ENCODE measurements around the gene PDHB. TPM values are rescaled to one million over a fixed set of nuclear protein-coding genes. Genes with fewer than 3 reads are reported as not detected.

The PDHB gene
- total RNA-seq, 1 donor from 2014 or later: 76.1 TPM

GRCh38 chr3:58466899-58467563 lies 33.4 kb upstream of the PDHB start:
- Histone ChIP-seq H3K27me3 (no peaks in the 10 kb centered on the region), H3K27ac (no peak overlapping the region), H3K4me3 (no peak overlapping the region), H3K4me1 (peaks cover 32% of the 10 kb centered on the region), H3K9me3 (no peaks in the 10 kb centered on the region), H3K36me3 (no peaks in the 10 kb centered on the region)
- TF ChIP-seq POLR2A (IDR thresholded peaks at IDR 0.05) (no peak), CTCF (IDR thresholded peaks at IDR 0.05) (no peak), POLR2AphosphoS5 (IDR thresholded peaks at IDR 0.05; ENCODE audit: insufficient read depth in 1 of 2, low read depth in 1 of 2) (no peak)
- intact Hi-C loops (cut with DNase I): no loop called here
- DNase-seq (ENCODE audit: extremely low spot score in 2 of 2): no peak

- TF ChIP-seq CTCF (IDR thresholded peaks at IDR 0.05) (no peak), POLR2A (IDR thresholded peaks at IDR 0.05) (no peak), POLR2AphosphoS5 (IDR thresholded peaks at IDR 0.05; ENCODE audit: insufficient read depth in 1 of 2, low read depth in 1 of 2) (no peak)
- intact Hi-C loops (cut with DNase I): no loop called here
- Histone ChIP-seq H3K9me3 (no peaks in the 10 kb centered on the region), H3K4me3 (no peak overlapping the region), H3K4me1 (peaks cover 15% of the 10 kb centered on the region), H3K27ac (no peak overlapping the region), H3K27me3 (no peaks in the 10 kb centered on the region), H3K36me3 (no peaks in the 10 kb centered on the region)
- DNase-seq (ENCODE audit: extremely low spot score in 2 of 2): no peak
These were observed 31.2 kb upstream of the PDHB start for GRCh38 chr3:58464866-58465265.

- no peaks in the 10 kb centered on the region for H3K9me3 ChIP-seq
- H3K36me3 ChIP-seq: no peaks in the 10 kb centered on the region
- peaks cover 15% of the 10 kb centered on the region for H3K4me1 ChIP-seq
- TF ChIP-seq CTCF (IDR thresholded peaks at IDR 0.05): no peak
- no peak for TF ChIP-seq POLR2A (IDR thresholded peaks at IDR 0.05)
- no peak for TF ChIP-seq POLR2AphosphoS5 (IDR thresholded peaks at IDR 0.05; ENCODE audit: insufficient read depth in 1 of 2, low read depth in 1 of 2)
- H3K27me3 ChIP-seq: no peaks in the 10 kb centered on the region
- no peak overlapping the region for H3K27ac ChIP-seq
- H3K4me3 ChIP-seq: peak overlapping the region; percentile 28 to 33
- no peak for DNase-seq (ENCODE audit: extremely low spot score in 2 of 2)
- intact Hi-C loops (cut with DNase I): no loop called here
These were observed 30.3 kb upstream of the PDHB start for GRCh38 chr3:58463942-58464271.

GRCh38 chr3:58463181-58463941 lies 29.7 kb upstream of the PDHB start:
- Histone ChIP-seq H3K9me3 (no peaks in the 10 kb centered on the region), H3K4me3 (peak overlapping the region; percentile 28 to 33), H3K36me3 (no peaks in the 10 kb centered on the region), H3K27me3 (no peaks in the 10 kb centered on the region), H3K27ac (peak overlapping the region; percentile 2), H3K4me1 (peaks cover 15% of the 10 kb centered on the region)
- TF ChIP-seq POLR2A (IDR thresholded peaks at IDR 0.05) (no peak), POLR2AphosphoS5 (IDR thresholded peaks at IDR 0.05; ENCODE audit: insufficient read depth in 1 of 2, low read depth in 1 of 2) (peak in 1 of 2 donors; percentile 52), CTCF (IDR thresholded peaks at IDR 0.05) (peak; percentile 41 to 69 (median 56))
- DNase-seq (ENCODE audit: extremely low spot score in 2 of 2): no peak
- intact Hi-C loops (cut with DNase I): no loop called here

GRCh38 chr3:58462829-58463180 lies 29.2 kb upstream of the PDHB start:
- no peak for DNase-seq (ENCODE audit: extremely low spot score in 2 of 2)
- no peak overlapping the region for H3K4me3 ChIP-seq
- no peak overlapping the region for H3K27ac ChIP-seq
- no peaks in the 10 kb centered on the region for H3K9me3 ChIP-seq
- intact Hi-C loops (cut with DNase I): no loop called here
- no peak for TF ChIP-seq POLR2A (IDR thresholded peaks at IDR 0.05)
- no peaks in the 10 kb centered on the region for H3K36me3 ChIP-seq
- no peaks in the 10 kb centered on the region for H3K27me3 ChIP-seq
- peaks cover 15% of the 10 kb centered on the region for H3K4me1 ChIP-seq

Data from vagina (tissue), 2 donors.